Measurements from ENCODE around the gene CDS2. TPM values are rescaled to one million over a fixed set of nuclear protein-coding genes. Genes with fewer than 3 reads are reported as not detected.

The CDS2 gene
- total RNA-seq, 4 donors from 2014 or later = 26.9 to 60.1 (median 30.3) TPM

DNA sequence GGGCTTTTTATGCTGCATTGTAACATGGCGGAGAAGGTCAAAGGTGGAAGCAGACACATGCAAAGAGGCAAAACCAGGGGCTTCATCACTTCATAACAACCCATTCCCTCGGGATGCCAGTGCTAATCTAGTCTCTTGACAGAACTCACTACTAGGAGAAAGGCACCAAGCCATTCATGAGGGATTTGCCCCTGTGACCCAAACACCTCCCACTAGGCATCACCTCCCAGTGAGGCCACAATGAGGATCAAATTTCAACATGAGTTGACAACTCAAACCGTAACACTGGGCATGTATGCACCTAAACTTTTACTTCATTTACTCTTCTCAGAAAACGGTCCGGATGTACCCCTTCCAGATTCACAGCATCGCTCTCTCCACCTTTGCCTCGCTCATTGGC is 61.9 kb downstream of the CDS2 start:
- no peak overlapping the region for H3K27ac ChIP-seq
- in situ Hi-C loops (cut with MboI; ENCODE audit: low pct_ligation_motif_present in 1 of 4, low pct_unique_long_range_greater_than_20kb in 1 of 4, low sequenced_read_pairs in 3 of 4) (loop anchor here (5.0 to 10.0 kb wide), 3 partner anchors 54 to 64 kb away; partner anchors contain the start of gene CDS2 (in 2 of the 4)), intact Hi-C loops (cut with DNase I; ENCODE audit: low total_unique reads) (no loop called here)

DNA sequence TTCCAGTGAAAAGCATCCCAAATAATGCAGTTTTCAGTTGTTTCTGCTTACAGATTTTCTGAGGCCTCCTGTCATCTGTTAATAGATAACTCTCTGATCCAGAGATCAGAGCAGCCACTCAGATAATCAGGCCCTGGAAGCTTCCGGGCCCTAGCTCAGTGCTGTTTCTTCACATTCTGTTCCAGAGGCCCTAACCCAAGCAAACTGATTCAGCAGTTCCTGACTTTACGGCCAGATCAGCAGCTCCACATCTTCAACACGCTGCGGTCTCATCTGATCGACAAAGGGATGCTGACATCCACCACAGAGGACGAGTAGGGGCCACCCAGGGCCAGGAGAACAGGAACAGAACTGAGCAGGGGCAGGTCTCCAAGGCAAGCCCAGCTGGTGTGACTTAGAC is 63.1 kb downstream of the CDS2 start:
- no peak for TF ChIP-seq POLR2AphosphoS5 (IDR thresholded peaks at IDR 0.05)
- TF ChIP-seq, protein P1, sequence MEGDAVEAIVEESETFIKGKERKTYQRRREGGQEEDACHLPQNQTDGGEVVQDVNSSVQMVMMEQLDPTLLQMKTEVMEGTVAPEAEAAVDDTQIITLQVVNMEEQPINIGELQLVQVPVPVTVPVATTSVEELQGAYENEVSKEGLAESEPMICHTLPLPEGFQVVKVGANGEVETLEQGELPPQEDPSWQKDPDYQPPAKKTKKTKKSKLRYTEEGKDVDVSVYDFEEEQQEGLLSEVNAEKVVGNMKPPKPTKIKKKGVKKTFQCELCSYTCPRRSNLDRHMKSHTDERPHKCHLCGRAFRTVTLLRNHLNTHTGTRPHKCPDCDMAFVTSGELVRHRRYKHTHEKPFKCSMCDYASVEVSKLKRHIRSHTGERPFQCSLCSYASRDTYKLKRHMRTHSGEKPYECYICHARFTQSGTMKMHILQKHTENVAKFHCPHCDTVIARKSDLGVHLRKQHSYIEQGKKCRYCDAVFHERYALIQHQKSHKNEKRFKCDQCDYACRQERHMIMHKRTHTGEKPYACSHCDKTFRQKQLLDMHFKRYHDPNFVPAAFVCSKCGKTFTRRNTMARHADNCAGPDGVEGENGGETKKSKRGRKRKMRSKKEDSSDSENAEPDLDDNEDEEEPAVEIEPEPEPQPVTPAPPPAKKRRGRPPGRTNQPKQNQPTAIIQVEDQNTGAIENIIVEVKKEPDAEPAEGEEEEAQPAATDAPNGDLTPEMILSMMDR (IDR thresholded peaks at IDR 0.05) = no peak

More for the DNA sequence above, 61.9 kb downstream of the CDS2 start:
- Histone ChIP-seq H3K9me3 (no peaks in the 10 kb centered on the region), H3K36me3 (peaks cover 0 to 48% (median 12%) of the 10 kb centered on the region in 4 donors), H3K27me3 (no peaks in the 10 kb centered on the region), H3K4me3 (no peak overlapping the region), H3K4me1 (peaks cover 3 to 12% (median 6%) of the 10 kb centered on the region in 4 donors)
- WGBS, 2 donors (ENCODE audit: low coverage in 1 of 2) = 81 to 89% methylated on average over 3 to 7 of the region's 7 CpGs
- TF ChIP-seq POLR2A (IDR thresholded peaks at IDR 0.05) = no peak
- no peak for TF ChIP-seq POLR2AphosphoS5 (IDR thresholded peaks at IDR 0.05)
- TF ChIP-seq EP300 (IDR thresholded peaks at IDR 0.05; ENCODE audit: low read depth) = no peak
- TF ChIP-seq, protein P1 (IDR thresholded peaks at IDR 0.05) = no peak
- no peak for DNase-seq

DNA sequence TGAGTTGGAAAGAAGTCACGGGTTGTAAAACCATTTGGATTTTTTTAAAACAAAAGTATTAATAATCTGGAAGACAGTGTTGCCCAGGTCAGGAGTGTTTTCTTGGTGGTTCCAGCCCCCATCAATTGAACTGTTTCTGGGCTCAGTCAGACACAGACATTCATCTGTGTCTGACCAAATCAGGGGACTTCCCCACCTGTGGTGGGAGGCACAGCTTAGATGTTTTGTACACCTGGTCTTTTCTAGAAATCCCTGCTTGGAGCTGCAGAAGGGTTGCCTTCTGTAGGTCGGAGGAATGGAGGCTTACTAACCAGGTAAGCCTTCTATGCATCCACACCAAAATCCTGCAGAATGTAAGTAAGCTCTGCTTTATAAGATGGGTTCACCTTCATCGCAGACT is 63.6 kb downstream of the CDS2 start:
- TF ChIP-seq POLR2AphosphoS5 (IDR thresholded peaks at IDR 0.05) (no peak), EP300 (IDR thresholded peaks at IDR 0.05; ENCODE audit: low read depth) (no peak), POLR2A (IDR thresholded peaks at IDR 0.05) (no peak)
- TF ChIP-seq, protein P1 (IDR thresholded peaks at IDR 0.05) = no peak
- H3K27ac ChIP-seq = no peak overlapping the region
- intact Hi-C loops (cut with DNase I; ENCODE audit: low total_unique reads) = no loop called here
- H3K9me3 ChIP-seq = no peaks in the 10 kb centered on the region
- DNase-seq = no peak
- no peak overlapping the region for H3K4me3 ChIP-seq
- 76 to 88% methylated on average over 2 to 3 of the region's 3 CpGs for WGBS, 2 donors (ENCODE audit: low coverage in 1 of 2)
- H3K27me3 ChIP-seq = no peaks in the 10 kb centered on the region
- H3K36me3 ChIP-seq = peaks cover 0 to 35% (median 12%) of the 10 kb centered on the region in 4 donors
- peaks cover 3 to 12% (median 6%) of the 10 kb centered on the region in 4 donors for H3K4me1 ChIP-seq
- in situ Hi-C loops (cut with MboI; ENCODE audit: low pct_ligation_motif_present in 1 of 4, low pct_unique_long_range_greater_than_20kb in 1 of 4, low sequenced_read_pairs in 3 of 4) = no loop called here

More for the DNA sequence above, 63.1 kb downstream of the CDS2 start:
- Histone ChIP-seq H3K27ac (no peak overlapping the region), H3K36me3 (peaks cover 0 to 36% (median 12%) of the 10 kb centered on the region in 4 donors), H3K4me3 (no peak overlapping the region), H3K4me1 (peaks cover 3 to 12% (median 6%) of the 10 kb centered on the region in 4 donors), H3K27me3 (no peaks in the 10 kb centered on the region), H3K9me3 (no peaks in the 10 kb centered on the region)
- 90% methylated on average over 6 of the region's 6 CpGs; no CpG with 5 or more reads in 1 of the 2 donors for WGBS, 2 donors (ENCODE audit: low coverage in 1 of 2)
- no peak for DNase-seq
- in situ Hi-C loops (cut with MboI; ENCODE audit: low pct_ligation_motif_present in 1 of 4, low pct_unique_long_range_greater_than_20kb in 1 of 4, low sequenced_read_pairs in 3 of 4) = loop anchor here (5.0 to 10.0 kb wide), 3 partner anchors 55 to 65 kb away; partner anchors contain the start of gene CDS2 (in 2 of the 4)
- intact Hi-C loops (cut with DNase I; ENCODE audit: low total_unique reads) = no loop called here

DNA sequence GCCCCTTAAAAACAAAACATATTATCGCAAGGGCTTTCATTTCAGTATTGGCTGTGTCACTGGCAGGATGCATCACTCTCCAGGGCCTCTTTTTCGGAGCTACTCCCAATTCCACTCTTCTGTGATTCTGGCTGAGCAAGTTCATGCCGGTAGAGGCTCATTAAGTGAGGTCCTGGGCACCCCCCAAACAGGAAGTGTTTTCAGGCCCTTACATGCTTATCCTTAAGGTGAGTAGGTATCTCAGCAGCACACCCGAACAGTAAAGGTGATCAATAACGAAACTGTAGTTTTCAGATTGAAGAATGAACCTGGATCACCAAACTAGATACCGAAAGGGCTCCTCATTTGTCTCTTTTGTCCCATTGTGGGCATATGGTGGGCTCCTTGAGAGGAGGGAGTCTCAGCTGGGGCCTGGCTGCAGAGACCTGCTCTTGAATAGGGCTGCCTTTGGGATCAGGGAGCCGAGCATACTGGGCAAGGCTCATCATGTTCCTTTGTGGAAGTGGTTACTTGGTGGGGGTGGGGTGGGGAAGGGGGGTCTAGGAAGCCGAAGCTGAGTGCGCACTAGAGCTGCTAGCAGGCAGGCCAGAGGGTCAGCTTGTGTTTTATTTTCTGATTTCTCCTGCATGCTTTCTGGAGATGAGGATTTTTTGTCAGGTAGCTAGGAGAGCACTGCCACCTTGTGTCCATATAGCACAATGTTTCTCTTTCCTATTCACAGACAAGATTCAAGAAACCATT is 65.2 kb downstream of the CDS2 start:
- in situ Hi-C loops (cut with MboI; ENCODE audit: low pct_ligation_motif_present in 1 of 4, low pct_unique_long_range_greater_than_20kb in 1 of 4, low sequenced_read_pairs in 3 of 4) (no loop called here), intact Hi-C loops (cut with DNase I; ENCODE audit: low total_unique reads) (no loop called here)
- H3K4me1 ChIP-seq = peaks cover 3 to 12% (median 6%) of the 10 kb centered on the region in 4 donors
- H3K27ac ChIP-seq = peak overlapping the region; percentile 22 to 66 (median 50)
- no peaks in the 10 kb centered on the region for H3K27me3 ChIP-seq
- DNase-seq = peak; percentile 31
- TF ChIP-seq, protein P1 (IDR thresholded peaks at IDR 0.05) = peak; percentile 67 to 83 (median 74)
- no peak for TF ChIP-seq POLR2AphosphoS5 (IDR thresholded peaks at IDR 0.05)
- H3K36me3 ChIP-seq = peaks cover 0 to 28% (median 9%) of the 10 kb centered on the region in 4 donors
- H3K9me3 ChIP-seq = no peaks in the 10 kb centered on the region
- 35 to 80% methylated on average over 1 to 9 of the region's 9 CpGs for WGBS, 2 donors (ENCODE audit: low coverage in 1 of 2)
- H3K4me3 ChIP-seq = no peak overlapping the region
